ENCODE results near the gene ARSJ. TPM values are rescaled to one million over a fixed set of nuclear protein-coding genes. Genes with fewer than 3 reads are reported as not detected.
A peak's percentile ranks its signal among the peaks of the same experiment; 100 is the strongest.

ARSJ gene
- polyA plus RNA-seq, 3 donors = not detected

- no peak overlapping the region for H3K4me3 ChIP-seq (replicated peaks in 1 of 3; ENCODE audit: low read depth in 2 of 3, low read length in 3 of 3)
- no peak for TF ChIP-seq CTCF (IDR thresholded peaks at IDR 0.05)
- H3K36me3 ChIP-seq (replicated peaks in 1 of 2; ENCODE audit: control insufficient read depth in 1 of 2, insufficient read depth in 2 of 2, low read length in 2 of 2) = no peaks in the 10 kb centered on the region
- H3K27me3 ChIP-seq (ENCODE audit: control insufficient read depth in 2 of 2, insufficient read depth in 2 of 2, low read length in 2 of 2) = no peaks in the 10 kb centered on the region
- no peaks in the 10 kb centered on the region for H3K27me3 Mint-ChIP-seq (ENCODE audit: low read depth in 3 of 3)
- no peak overlapping the region for H3K9ac ChIP-seq (ENCODE audit: insufficient read depth, low read length, poor library complexity, severe bottlenecking)
- no peak for DNase-seq
- H3K27ac ChIP-seq (ENCODE audit: low read depth in 1 of 2, low read length in 2 of 2) = no peak overlapping the region
- no peak overlapping the region for H3K4me3 Mint-ChIP-seq
- H3K9me3 Mint-ChIP-seq = no peaks in the 10 kb centered on the region
- intact Hi-C loops (cut with micrococcal nuclease) = no loop called here
- 49% methylated on average over 3 of the region's 3 CpGs for WGBS (ENCODE audit: insufficient coverage)
- peak overlapping the region; percentile 1 for H2AFZ ChIP-seq (ENCODE audit: insufficient read depth, low read depth, low read length, poor library complexity, severe bottlenecking)
- no peaks in the 10 kb centered on the region for H3K9me3 ChIP-seq (replicated peaks in 1 of 2; ENCODE audit: control insufficient read depth in 1 of 2, insufficient read depth in 1 of 2, low read length in 2 of 2)
- H3K4me2 ChIP-seq (replicated peaks; ENCODE audit: extremely low read depth, low read length, poor library complexity, severe bottlenecking) = no peak overlapping the region
- no peaks in the 10 kb centered on the region for H3K4me1 Mint-ChIP-seq
- H3K36me3 Mint-ChIP-seq = no peaks in the 10 kb centered on the region
- H3K79me2 ChIP-seq (ENCODE audit: insufficient read depth, low read length) = no peaks in the 10 kb centered on the region
- no peaks in the 10 kb centered on the region for H4K20me1 ChIP-seq (ENCODE audit: insufficient read depth, low read length)
- H3K4me1 ChIP-seq (ENCODE audit: control insufficient read depth in 1 of 2, insufficient read depth in 2 of 2, low read length in 2 of 2) = no peaks in the 10 kb centered on the region
- H3K27ac Mint-ChIP-seq = no peak overlapping the region
Observed at GRCh38 chr4:113878668-113879067, 100.8 kb downstream of the ARSJ start.

- Mint-ChIP-seq H3K27me3 (ENCODE audit: low read depth in 3 of 3) (peaks cover 0 to 3% (median 0%) of the 10 kb centered on the region in 3 donors), H3K4me1 (peaks cover 4% of the 10 kb centered on the region), H3K4me3 (no peak overlapping the region), H3K36me3 (no peaks in the 10 kb centered on the region), H3K27ac (no peak overlapping the region), H3K9me3 (peaks cover 0 to 6% (median 2%) of the 10 kb centered on the region in 7 donors)
- no peak for TF ChIP-seq CTCF (IDR thresholded peaks at IDR 0.05)
- Histone ChIP-seq H3K27me3 (ENCODE audit: control insufficient read depth in 2 of 2, insufficient read depth in 2 of 2, low read length in 2 of 2) (no peaks in the 10 kb centered on the region), H2AFZ (ENCODE audit: insufficient read depth, low read depth, low read length, poor library complexity, severe bottlenecking) (no peak overlapping the region), H3K9ac (ENCODE audit: insufficient read depth, low read length, poor library complexity, severe bottlenecking) (no peak overlapping the region), H3K27ac (ENCODE audit: low read depth in 1 of 2, low read length in 2 of 2) (no peak overlapping the region), H3K36me3 (replicated peaks in 1 of 2; ENCODE audit: control insufficient read depth in 1 of 2, insufficient read depth in 2 of 2, low read length in 2 of 2) (no peaks in the 10 kb centered on the region), H3K4me1 (ENCODE audit: control insufficient read depth in 1 of 2, insufficient read depth in 2 of 2, low read length in 2 of 2) (no peaks in the 10 kb centered on the region), H4K20me1 (ENCODE audit: insufficient read depth, low read length) (no peaks in the 10 kb centered on the region), H3K4me3 (replicated peaks in 1 of 3; ENCODE audit: low read depth in 2 of 3, low read length in 3 of 3) (no peak overlapping the region), H3K4me2 (replicated peaks; ENCODE audit: extremely low read depth, low read length, poor library complexity, severe bottlenecking) (no peak overlapping the region), H3K9me3 (replicated peaks in 1 of 2; ENCODE audit: control insufficient read depth in 1 of 2, insufficient read depth in 1 of 2, low read length in 2 of 2) (no peaks in the 10 kb centered on the region), H3K79me2 (ENCODE audit: insufficient read depth, low read length) (no peaks in the 10 kb centered on the region)
- intact Hi-C loops (cut with micrococcal nuclease) = no loop called here
- DNase-seq = no peak
- WGBS (ENCODE audit: insufficient coverage) = no CpG with 5 or more reads among the region's 1 CpG
Observed at GRCh38 chr4:113874480-113874879, 105.0 kb downstream of the ARSJ start.

Measured in CD14-positive monocyte (primary cell).